Caki2 (cell line): Measurements from ENCODE around the gene ZNF236. TPM values are rescaled to one million over a fixed set of nuclear protein-coding genes. Genes with fewer than 3 reads are reported as not detected.
A peak's percentile ranks its signal among the peaks of the same experiment; 100 is the strongest.

ENCODE experiments used
- DNase-seq: peaks from one replicate; pipeline ENCODE4 v3.0.0-alpha.2; 2015; ENCODE audit warnings: low read depth
- in situ Hi-C: cut with HindIII; loops from 2 replicates; pipeline ENCODE4 v1.10.0; 2016; ENCODE audit warnings: low sequenced_read_pairs, low pct_unique_long_range_greater_than_20kb, mixed read lengths
- total RNA-seq: library from RNA; depleted of rRNA; stranded (reverse); fragments of >200 nt; shearing (Covaris generic); gene quantifications from 2 replicates; pipeline ENCODE4 v1.2.3, GENCODE V29; 2014; ENCODE audit warnings: low replicate concordance

The ZNF236 gene
- total RNA-seq, 1 experiment from 2014 or later: 6.4 TPM

GRCh38 chr18:76817888-76818611 is 4.3 kb upstream of the ZNF236 start:
- in situ Hi-C loops: no loop called here
- no peak for DNase-seq

GRCh38 chr18:76819411-76820136 is 2.8 kb upstream of the ZNF236 start:
- in situ Hi-C loops: no loop called here
- DNase-seq: no peak

GRCh38 chr18:76821356-76821874 is 942 bp upstream of the ZNF236 start:
- no peak for DNase-seq
- in situ Hi-C loops: no loop called here

GRCh38 chr18:76821875-76822505 is 367 bp upstream of the ZNF236 start:
- peak; percentile 54 for DNase-seq
- in situ Hi-C loops: no loop called here

GRCh38 chr18:76823161-76823538 is 793 bp downstream of the ZNF236 start:
- in situ Hi-C loops: no loop called here
- DNase-seq: no peak

GRCh38 chr18:76823587-76824011 is 1.2 kb downstream of the ZNF236 start:
- no peak for DNase-seq
- in situ Hi-C loops: no loop called here

- no peak for DNase-seq
- in situ Hi-C loops: no loop called here
These were observed 1.9 kb downstream of the ZNF236 start for GRCh38 chr18:76824145-76824676.

GRCh38 chr18:76824754-76825153 is 2.4 kb downstream of the ZNF236 start:
- DNase-seq: no peak

GRCh38 chr18:76827205-76828200 is 5.1 kb downstream of the ZNF236 start:
- in situ Hi-C loops: no loop called here
- no peak for DNase-seq

More at GRCh38 chr18:76824754-76825153, 2.4 kb downstream of the ZNF236 start:
- in situ Hi-C loops: no loop called here

GRCh38 chr18:76834379-76834778 is 12.0 kb downstream of the ZNF236 start:
- in situ Hi-C loops: no loop called here

GRCh38 chr18:76835380-76835779 is 13.0 kb downstream of the ZNF236 start:
- no peak for DNase-seq
- in situ Hi-C loops: no loop called here

More at GRCh38 chr18:76834379-76834778, 12.0 kb downstream of the ZNF236 start:
- no peak for DNase-seq

GRCh38 chr18:76837071-76837470 is 14.7 kb downstream of the ZNF236 start:
- in situ Hi-C loops: no loop called here

GRCh38 chr18:76838182-76838581 is 15.8 kb downstream of the ZNF236 start:
- in situ Hi-C loops: no loop called here
- DNase-seq: no peak

More at GRCh38 chr18:76837071-76837470, 14.7 kb downstream of the ZNF236 start:
- no peak for DNase-seq

- in situ Hi-C loops: no loop called here
These were observed 16.9 kb downstream of the ZNF236 start for GRCh38 chr18:76839086-76839794.

GRCh38 chr18:76842837-76843530 is 20.6 kb downstream of the ZNF236 start:
- in situ Hi-C loops: no loop called here
- no peak for DNase-seq

More at GRCh38 chr18:76839086-76839794, 16.9 kb downstream of the ZNF236 start:
- no peak for DNase-seq

GRCh38 chr18:76844144-76844543 is 21.8 kb downstream of the ZNF236 start:
- no peak for DNase-seq
- in situ Hi-C loops: no loop called here
